Activated CD4-positive, alpha-beta memory T cell treated with anti-CD3 and anti-CD28 coated beads for 36 hours (primary cell): ENCODE results near the gene MEGF6. TPM values are rescaled to one million over a fixed set of nuclear protein-coding genes. Genes with fewer than 3 reads are reported as not detected.

Experiments used
- CTCF ChIA-PET: fragments of 350-600 bp; sonication (Branson Sonifier 250); formaldehyde crosslinking; loops from one replicate; lab custom pipeline; 2021; ENCODE audit warnings: antibody characterized with exemption, inconsistent platforms; lab: Charles Lee
- POLR2A ChIA-PET: fragments of 350-600 bp; sonication (Branson Sonifier 250); formaldehyde crosslinking; loops from one replicate; lab custom pipeline; 2021; ENCODE audit warnings: antibody characterized with exemption; lab: Charles Lee
- DNase-seq: peaks from one replicate; pipeline ENCODE4 v3.0.0-alpha.2; 2020
- H3K27ac Mint-ChIP-seq: one replicate; pipeline ENCODE4 v1.8.0; 2021; ENCODE audit warnings: mixed read lengths
- H3K27me3 Mint-ChIP-seq: one replicate; pipeline ENCODE4 v1.8.0; 2021; ENCODE audit warnings: mixed read lengths
- H3K36me3 Mint-ChIP-seq: one replicate; pipeline ENCODE4 v1.8.0; 2021; ENCODE audit warnings: mixed read lengths
- H3K4me1 Mint-ChIP-seq: one replicate; pipeline ENCODE4 v1.8.0; 2021; ENCODE audit warnings: low read depth, mixed read lengths
- H3K4me3 Mint-ChIP-seq: one replicate; pipeline ENCODE4 v1.8.0; 2021; ENCODE audit warnings: mild to moderate bottlenecking, mixed read lengths
- H3K9me3 Mint-ChIP-seq: one replicate; pipeline ENCODE4 v1.8.0; 2021; ENCODE audit warnings: mixed read lengths
- intact Hi-C: fragments of 100-400 bp; cut with micrococcal nuclease; formaldehyde crosslinking; loops from one replicate; pipeline ENCODE4 v1.15.1; 2023
- total RNA-seq, 2 experiments: library from RNA; stranded (reverse); gene quantifications; one replicate each; pipeline ENCODE4 v1.2.3, GENCODE V29; 2021

The MEGF6 gene
- total RNA-seq, 2 experiments from 2014 or later, result 6.8 to 9.8 TPM

GRCh38 chr1:3492545-3493246 lies 118.6 kb downstream of the MEGF6 start:
- no peak for DNase-seq
- POLR2A ChIA-PET, result no interaction called here
- Mint-ChIP-seq H3K36me3 (peaks cover 4% of the 10 kb centered on the region), H3K4me3 (no peak overlapping the region), H3K4me1 (peaks cover 5% of the 10 kb centered on the region), H3K27me3 (no peaks in the 10 kb centered on the region), H3K9me3 (peaks cover 15% of the 10 kb centered on the region), H3K27ac (no peak overlapping the region)
- intact Hi-C loops, result loop anchor here (5.0 kb wide), 1 partner anchor 40 kb away; no protein-coding TSS in a partner anchor
- CTCF ChIA-PET, result interaction anchor here (0.5 to 1.1 kb wide), 7 partner anchors 26 to 389 kb away, joined by 3 to 8 read pairs (median 3); no protein-coding TSS in a partner anchor

DNA sequence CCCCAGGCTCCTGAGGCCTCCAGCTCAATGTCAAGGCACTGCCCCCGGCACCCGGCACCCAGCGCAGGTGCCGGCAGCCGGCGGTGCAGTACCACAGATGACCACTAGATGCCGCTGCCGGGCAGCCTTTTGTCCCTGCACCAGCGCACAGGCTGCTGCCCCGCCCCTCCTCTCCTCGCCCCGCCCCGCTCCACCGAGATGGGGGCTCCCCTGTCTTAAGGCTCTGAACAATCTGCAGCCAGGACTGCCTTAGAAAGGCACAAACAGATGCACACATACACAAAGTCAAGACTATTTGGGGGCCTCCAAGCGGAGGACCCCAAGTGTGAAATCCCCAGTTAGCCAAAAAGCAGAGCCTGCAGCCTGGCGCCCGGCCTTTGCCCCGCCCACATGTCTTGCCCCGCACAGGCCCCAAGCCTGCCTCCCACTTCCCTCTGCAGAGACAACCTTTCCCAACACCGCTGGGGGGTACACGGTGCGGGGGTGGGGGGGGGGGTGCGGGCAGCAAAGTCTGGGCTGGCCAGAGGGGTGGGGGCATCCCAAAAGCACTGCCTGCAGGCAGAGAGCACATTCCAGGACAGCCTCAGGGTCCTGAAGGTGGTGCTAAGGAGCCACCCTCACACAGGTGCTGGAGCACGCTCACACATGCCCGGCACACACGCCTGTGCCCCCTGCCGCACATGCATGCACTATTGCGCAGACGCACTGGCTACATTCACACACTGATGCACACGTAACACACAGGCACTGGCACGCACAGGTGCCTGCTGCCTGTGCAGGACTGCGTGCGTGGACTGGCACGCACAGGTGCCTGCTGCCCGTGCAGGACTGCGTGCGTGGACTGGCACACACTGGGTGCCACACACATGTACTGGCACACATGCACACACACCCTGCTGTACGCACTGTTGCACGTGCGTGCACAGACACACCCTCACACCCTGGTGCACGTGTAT lies 119.7 kb downstream of the MEGF6 start:
- POLR2A ChIA-PET, result no interaction called here
- Mint-ChIP-seq H3K4me3 (no peak overlapping the region), H3K4me1 (peaks cover 5% of the 10 kb centered on the region), H3K27me3 (no peaks in the 10 kb centered on the region), H3K27ac (no peak overlapping the region), H3K9me3 (peaks cover 17% of the 10 kb centered on the region), H3K36me3 (peaks cover 4% of the 10 kb centered on the region)
- CTCF ChIA-PET, result interaction anchor here (0.6 to 1.9 kb wide), 18 partner anchors 11 to 233 kb away, joined by 3 to 43 read pairs (median 4); no protein-coding TSS in a partner anchor
- intact Hi-C loops, result loop anchor here (1.0 to 5.0 kb wide), 3 partner anchors 41 to 233 kb away; no protein-coding TSS in a partner anchor
- peak; percentile 88 for DNase-seq

DNA sequence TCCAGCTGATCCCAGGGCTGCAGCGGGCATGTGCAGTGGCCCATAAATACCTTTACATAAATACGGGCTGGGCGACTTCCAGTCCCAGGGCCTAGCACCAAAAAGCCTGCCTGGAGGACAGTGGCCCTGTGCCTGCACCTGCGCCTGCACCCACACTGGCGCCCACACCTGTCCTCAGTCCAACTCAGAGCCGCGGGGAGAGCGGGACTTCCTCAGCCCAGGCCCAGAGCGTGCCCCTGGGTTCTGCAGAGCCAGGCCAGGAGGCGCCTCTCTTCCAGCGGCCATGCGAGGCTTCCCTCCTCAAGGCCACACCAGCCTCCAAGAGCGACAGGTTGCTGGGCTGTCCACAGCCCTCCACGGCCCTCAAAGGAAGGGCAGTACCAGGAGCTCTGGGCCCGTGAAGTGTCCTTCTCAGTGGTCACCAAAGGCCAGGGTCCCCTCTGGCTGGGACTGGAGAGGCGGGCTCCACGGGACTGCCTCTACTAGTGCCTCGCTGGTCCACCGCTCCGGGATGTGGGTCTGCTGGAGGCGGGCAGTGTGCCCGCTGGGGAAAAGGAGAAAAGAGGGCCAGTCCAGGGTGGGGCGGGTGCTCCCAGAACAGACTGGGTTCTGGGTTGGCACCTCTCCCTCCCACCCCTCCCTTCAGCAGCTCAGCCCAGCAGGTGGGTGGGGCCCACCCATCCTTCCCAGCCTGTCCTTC lies 121.1 kb downstream of the MEGF6 start:
- Mint-ChIP-seq H3K27ac (no peak overlapping the region), H3K36me3 (peaks cover 4% of the 10 kb centered on the region), H3K4me3 (no peak overlapping the region), H3K27me3 (no peaks in the 10 kb centered on the region), H3K4me1 (peaks cover 5% of the 10 kb centered on the region), H3K9me3 (peaks cover 17% of the 10 kb centered on the region)
- CTCF ChIA-PET, result interaction anchor here (0.7 to 1.9 kb wide), 10 partner anchors 11 to 234 kb away, joined by 3 to 43 read pairs (median 6); no protein-coding TSS in a partner anchor
- DNase-seq, result no peak
- intact Hi-C loops, result loop anchor here (5.0 kb wide), 1 partner anchor 42 kb away; no protein-coding TSS in a partner anchor
- POLR2A ChIA-PET, result no interaction called here

GRCh38 chr1:3488432-3488831 lies 122.9 kb downstream of the MEGF6 start:
- no peak overlapping the region for H3K27ac Mint-ChIP-seq
- no peak overlapping the region for H3K4me3 Mint-ChIP-seq
- peaks cover 4% of the 10 kb centered on the region for H3K36me3 Mint-ChIP-seq
- ChIA-PET POLR2A (no interaction called here), CTCF (interaction anchor here (3.7 to 5.4 kb wide), 2 partner anchors 35 to 132 kb away, joined by 25 to 45 read pairs; partner anchors contain the start of gene ARHGEF16)
- H3K4me1 Mint-ChIP-seq, result peaks cover 5% of the 10 kb centered on the region
- no peaks in the 10 kb centered on the region for H3K27me3 Mint-ChIP-seq
- H3K9me3 Mint-ChIP-seq, result peaks cover 17% of the 10 kb centered on the region
- intact Hi-C loops, result no loop called here
- no peak for DNase-seq

- CTCF ChIA-PET, result interaction anchor here (0.9 to 5.4 kb wide), 4 partner anchors 32 to 136 kb away, joined by 3 to 45 read pairs (median 5); partner anchors contain the start of gene ARHGEF16
- POLR2A ChIA-PET, result no interaction called here
- peaks cover 4% of the 10 kb centered on the region for H3K36me3 Mint-ChIP-seq
Observed at GRCh38 chr1:3485016-3485415, 126.3 kb downstream of the MEGF6 start.

DNA sequence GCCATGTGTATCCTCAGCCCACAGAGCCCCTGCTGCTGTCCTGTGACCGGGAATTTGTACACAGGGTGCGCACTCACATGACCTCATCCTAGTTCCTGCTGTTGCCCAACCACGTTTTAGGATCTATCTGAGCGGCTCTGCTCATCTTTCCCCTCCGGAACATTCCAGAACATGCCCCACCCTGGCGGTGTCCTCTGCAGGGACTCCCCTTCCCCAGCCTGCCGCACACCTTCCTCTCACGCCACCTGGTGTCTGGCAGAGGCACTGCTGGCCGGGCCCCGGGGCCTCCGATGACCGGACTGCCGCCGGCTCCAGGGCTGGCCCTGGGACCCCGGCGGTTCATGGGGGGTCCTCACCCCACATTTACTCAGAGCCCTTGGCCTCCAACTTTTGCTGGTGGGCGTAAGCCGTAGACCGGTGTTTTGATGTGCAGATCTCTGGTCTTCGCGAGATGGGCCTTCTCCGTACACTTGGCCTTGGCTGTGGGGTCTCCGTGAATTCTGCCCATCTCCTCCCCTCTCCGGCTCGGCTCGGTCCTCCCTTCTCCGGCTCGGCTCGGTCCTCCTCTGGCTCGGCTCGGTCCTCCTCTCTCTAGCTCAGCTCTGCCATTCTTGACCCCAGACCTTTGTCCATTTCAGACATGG lies 127.4 kb downstream of the MEGF6 start:
- Mint-ChIP-seq H3K9me3 (peaks cover 14% of the 10 kb centered on the region), H3K36me3 (peaks cover 4% of the 10 kb centered on the region), H3K4me3 (no peak overlapping the region), H3K27ac (no peak overlapping the region), H3K27me3 (no peaks in the 10 kb centered on the region), H3K4me1 (no peaks in the 10 kb centered on the region)
- intact Hi-C loops, result loop anchor here (2.0 kb wide), 1 partner anchor 31 kb away; no protein-coding TSS in a partner anchor
- DNase-seq, result peak; percentile 55
- ChIA-PET POLR2A (no interaction called here), CTCF (interaction anchor here (1.3 to 5.4 kb wide), 3 partner anchors 31 to 137 kb away, joined by 5 to 45 read pairs (median 5); partner anchors contain the start of gene ARHGEF16)

More at GRCh38 chr1:3485016-3485415, 126.3 kb downstream of the MEGF6 start:
- Mint-ChIP-seq H3K4me1 (no peaks in the 10 kb centered on the region), H3K27me3 (no peaks in the 10 kb centered on the region), H3K4me3 (no peak overlapping the region), H3K27ac (no peak overlapping the region), H3K9me3 (peaks cover 17% of the 10 kb centered on the region)
- intact Hi-C loops, result no loop called here
- no peak for DNase-seq

- ChIA-PET CTCF (interaction anchor here (1.1 kb wide), 1 partner anchor 30 kb away, joined by 12 read pairs; no protein-coding TSS in a partner anchor), POLR2A (no interaction called here)
- no peak overlapping the region for H3K27ac Mint-ChIP-seq
- H3K4me1 Mint-ChIP-seq, result no peaks in the 10 kb centered on the region
- no peaks in the 10 kb centered on the region for H3K27me3 Mint-ChIP-seq
- H3K4me3 Mint-ChIP-seq, result no peak overlapping the region
- no peak for DNase-seq
- H3K36me3 Mint-ChIP-seq, result no peaks in the 10 kb centered on the region
- H3K9me3 Mint-ChIP-seq, result peaks cover 9% of the 10 kb centered on the region
- intact Hi-C loops, result loop anchor here (2.0 kb wide), 1 partner anchor 31 kb away; no protein-coding TSS in a partner anchor
Observed at GRCh38 chr1:3483380-3483779, 127.9 kb downstream of the MEGF6 start.

- H3K36me3 Mint-ChIP-seq, result no peaks in the 10 kb centered on the region
- peak; percentile 19 for DNase-seq
- POLR2A ChIA-PET, result no interaction called here
- H3K27ac Mint-ChIP-seq, result no peak overlapping the region
- H3K27me3 Mint-ChIP-seq, result no peaks in the 10 kb centered on the region
- H3K4me1 Mint-ChIP-seq, result no peaks in the 10 kb centered on the region
- H3K4me3 Mint-ChIP-seq, result no peak overlapping the region
- no peaks in the 10 kb centered on the region for H3K9me3 Mint-ChIP-seq
- CTCF ChIA-PET, result interaction anchor here (1.1 to 1.4 kb wide), 2 partner anchors 29 to 145 kb away, joined by 3 to 12 read pairs; no protein-coding TSS in a partner anchor
- intact Hi-C loops, result loop anchor here (2.0 kb wide), 1 partner anchor 30 kb away; no protein-coding TSS in a partner anchor
Observed at GRCh38 chr1:3482378-3482849, 128.9 kb downstream of the MEGF6 start.

- CTCF ChIA-PET, result interaction anchor here (1.4 to 1.9 kb wide), 2 partner anchors 29 to 146 kb away, joined by 3 to 8 read pairs; no protein-coding TSS in a partner anchor
- no peaks in the 10 kb centered on the region for H3K27me3 Mint-ChIP-seq
- H3K4me3 Mint-ChIP-seq, result no peak overlapping the region
- no peaks in the 10 kb centered on the region for H3K4me1 Mint-ChIP-seq
- H3K27ac Mint-ChIP-seq, result no peak overlapping the region
- intact Hi-C loops, result loop anchor here (2.0 kb wide), 1 partner anchor 29 kb away; no protein-coding TSS in a partner anchor
- H3K9me3 Mint-ChIP-seq, result no peaks in the 10 kb centered on the region
- H3K36me3 Mint-ChIP-seq, result no peaks in the 10 kb centered on the region
- DNase-seq, result no peak
- POLR2A ChIA-PET, result no interaction called here
Observed at GRCh38 chr1:3481836-3482375, 129.4 kb downstream of the MEGF6 start.

- no peaks in the 10 kb centered on the region for H3K27me3 Mint-ChIP-seq
- no peaks in the 10 kb centered on the region for H3K36me3 Mint-ChIP-seq
- H3K9me3 Mint-ChIP-seq, result no peaks in the 10 kb centered on the region
- no peak overlapping the region for H3K27ac Mint-ChIP-seq
- H3K4me1 Mint-ChIP-seq, result no peaks in the 10 kb centered on the region
- ChIA-PET POLR2A (no interaction called here), CTCF (interaction anchor here (1.9 kb wide), 1 partner anchor 28 kb away, joined by 8 read pairs; no protein-coding TSS in a partner anchor)
- intact Hi-C loops, result no loop called here
- no peak overlapping the region for H3K4me3 Mint-ChIP-seq
- no peak for DNase-seq
Observed at GRCh38 chr1:3481046-3481445, 130.3 kb downstream of the MEGF6 start.
